AG10803 (cell line): Measurements from ENCODE around the gene MSN.

ENCODE experiments used
- DNase-seq: peaks from one replicate; pipeline ENCODE4 v3.0.0; 2010; ENCODE audit warnings: low read depth
- H3K4me3 ChIP-seq: 2 replicates; pipeline ENCODE4 v1.5.1; 2011; ENCODE audit warnings: mild to moderate bottlenecking, low read length, control low read depth
- CTCF ChIP-seq: conservative IDR thresholded peaks from 2 replicates; pipeline ENCODE4 v1.5.1; 2011; ENCODE audit warnings: mild to moderate bottlenecking, low read length, control low read depth, inconsistent platforms

MSN gene

GRCh38 chrX:65657659-65658058, 9.8 kb upstream of the MSN start:
- H3K4me3 ChIP-seq, result no peak overlapping the region
- TF ChIP-seq CTCF, result no peak
- DNase-seq, result no peak

- no peak for TF ChIP-seq CTCF
These were observed 9.2 kb upstream of the MSN start for GRCh38 chrX:65658229-65658628.

GRCh38 chrX:65667157-65667502, 324 bp upstream of the MSN start:
- peak overlapping the region; percentile 33 for H3K4me3 ChIP-seq
- no peak for TF ChIP-seq CTCF
- DNase-seq, result no peak

More at GRCh38 chrX:65658229-65658628, 9.2 kb upstream of the MSN start:
- DNase-seq, result no peak
- H3K4me3 ChIP-seq, result no peak overlapping the region

DNA sequence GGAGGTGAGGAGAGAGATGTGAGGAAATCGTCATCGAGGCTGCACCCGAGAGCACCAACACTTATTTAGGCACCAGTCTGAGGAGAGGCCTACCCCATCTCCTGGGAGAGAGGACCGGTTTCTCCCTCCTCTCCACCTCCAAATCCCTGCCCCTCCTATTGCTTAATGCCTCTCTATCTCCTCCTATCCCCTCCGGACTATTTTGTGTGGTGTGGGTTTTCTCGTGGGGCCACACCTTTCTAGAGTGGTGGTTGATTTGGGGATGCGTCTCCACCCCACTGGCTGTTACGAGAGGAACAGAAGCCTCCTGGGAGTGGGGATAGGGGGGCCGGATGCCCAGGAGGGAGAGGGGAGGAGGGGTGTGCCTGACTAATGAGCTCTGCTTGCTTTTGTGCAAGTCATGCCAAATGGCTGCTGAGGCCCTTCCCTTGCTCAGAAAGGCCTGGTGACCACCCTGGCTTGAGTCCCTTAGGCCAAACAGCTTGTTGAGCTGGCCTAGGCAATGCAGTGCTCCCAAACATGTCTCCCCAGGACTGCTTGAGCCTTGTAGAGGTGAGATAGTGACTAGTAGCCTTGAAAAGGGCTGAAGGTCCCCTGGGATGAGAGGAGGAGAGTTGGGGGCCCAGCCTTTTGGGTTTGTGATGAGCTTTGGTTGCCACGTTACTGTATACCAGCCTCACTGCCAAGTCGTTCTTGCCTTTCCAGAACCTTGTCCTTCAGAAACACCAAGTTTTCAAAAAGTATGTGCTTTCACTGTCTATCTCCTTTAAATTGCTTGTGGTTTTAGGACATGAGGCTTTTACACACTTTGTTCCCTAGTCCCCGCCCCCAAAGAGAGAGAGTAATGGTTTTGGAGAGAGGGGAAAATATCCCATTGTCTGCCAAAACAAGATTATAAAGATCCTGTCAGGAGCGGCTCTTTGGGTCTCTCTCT, 1.2 kb downstream of the MSN start:
- TF ChIP-seq CTCF, result no peak
- peak; percentile 87 for DNase-seq
- H3K4me3 ChIP-seq, result peak overlapping the region; percentile 82

- H3K4me3 ChIP-seq, result no peak overlapping the region
- DNase-seq, result no peak
- TF ChIP-seq CTCF, result no peak
These were observed 3.8 kb downstream of the MSN start for GRCh38 chrX:65671286-65671685.

GRCh38 chrX:65671966-65672365, 4.5 kb downstream of the MSN start:
- no peak overlapping the region for H3K4me3 ChIP-seq
- DNase-seq, result no peak
- TF ChIP-seq CTCF, result no peak

GRCh38 chrX:65673857-65674203, 6.4 kb downstream of the MSN start:
- DNase-seq, result no peak
- TF ChIP-seq CTCF, result no peak
- H3K4me3 ChIP-seq, result no peak overlapping the region; the same call in 1 of the 2 replicates
